ENCODE data around the gene DTNA. TPM values are rescaled to one million over a fixed set of nuclear protein-coding genes. Genes with fewer than 3 reads are reported as not detected.

Gene DTNA
- total and polyA plus RNA-seq, 2 of the 8 experiments (the other 6 are each of a cell fraction or from before 2014, with no cell fraction given) = 30.2 to 32.7 TPM

DNA sequence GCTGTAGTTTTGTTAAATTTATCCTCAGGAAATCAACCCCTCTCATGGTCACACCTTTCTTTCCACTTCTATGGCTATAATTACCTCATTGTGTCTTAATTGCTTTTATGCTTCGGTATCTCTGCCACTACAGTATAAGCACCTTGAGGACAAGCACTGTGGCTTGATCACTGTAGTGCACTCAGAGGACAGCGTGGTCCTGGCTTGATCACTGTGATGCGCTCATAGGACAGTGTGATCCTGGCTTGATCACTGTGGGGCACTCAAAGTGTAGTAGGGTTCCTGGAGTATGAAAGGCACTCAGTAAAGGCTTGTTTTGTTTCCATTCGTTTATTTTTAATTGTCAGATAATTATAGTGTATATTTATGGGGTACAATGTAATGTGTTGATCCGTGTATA, 44.2 kb downstream of the DTNA start:
- Histone ChIP-seq H2BK120ac (replicated peaks; ENCODE audit: low read depth, low read length) (no peak overlapping the region), H2AK5ac (ENCODE audit: low read depth, low read length) (no peak overlapping the region; the same call in 1 of the 2 replicates), H4K8ac (ENCODE audit: extremely low read depth, insufficient read depth, low read length) (no peak overlapping the region), H2BK12ac (ENCODE audit: low read depth, low read length) (no peak overlapping the region; the same call in 1 of the 2 replicates), H3K56ac (replicated peaks; ENCODE audit: insufficient read length, low read depth, low read length) (no peak overlapping the region), H3K23me2 (ENCODE audit: low read depth, low read length) (no peaks in the 10 kb centered on the region), H3K4me2 (ENCODE audit: insufficient read depth in 1 of 2, low read depth in 2 of 2, low read length in 2 of 2) (no peak overlapping the region), H2AFZ (ENCODE audit: low read length) (no peak overlapping the region), H4K20me1 (replicated peaks in 1 of 2; ENCODE audit: control insufficient read depth in 1 of 2, insufficient read depth in 2 of 2, low read length in 2 of 2) (no peaks in the 10 kb centered on the region), H3K36me3 (ENCODE audit: control insufficient read depth in 2 of 4, insufficient read depth in 4 of 4, low read length in 3 of 4) (no peaks in the 10 kb centered on the region; a peak in 1 of 8 replicates), H3K14ac (ENCODE audit: insufficient read length) (no peak overlapping the region), H3K4ac (replicated peaks; ENCODE audit: insufficient read length, low read depth, low read length) (no peak overlapping the region), H3K4me1 (replicated peaks in 1 of 4; ENCODE audit: control insufficient read depth in 3 of 4, insufficient read depth in 4 of 4, low read length in 3 of 4) (no peaks in the 10 kb centered on the region; a peak in 2 of 7 replicates), H4K91ac (replicated peaks; ENCODE audit: insufficient read length, low read length) (no peak overlapping the region), H3K9ac (replicated peaks in 1 of 4; ENCODE audit: extremely low read depth in 1 of 4, low read depth in 3 of 4, low read length in 3 of 4) (no peak overlapping the region), H3K79me2 (ENCODE audit: control insufficient read depth in 1 of 2, insufficient read depth in 2 of 2, low read length in 2 of 2) (no peaks in the 10 kb centered on the region), H3K18ac (ENCODE audit: extremely low read depth, low read length) (no peak overlapping the region), H2BK15ac (ENCODE audit: low read length) (no peak overlapping the region), H3K23ac (ENCODE audit: insufficient read length) (no peak overlapping the region), H3K4me3 (ENCODE audit: extremely low read depth in 1 of 4, insufficient read depth in 2 of 4, low read depth in 3 of 4, low read length in 4 of 4) (no peak overlapping the region), H4K5ac (ENCODE audit: insufficient read length, low read depth, low read length) (no peak overlapping the region), H3K27me3 (replicated peaks in 1 of 4; ENCODE audit: control insufficient read depth in 3 of 4, extremely low read depth in 1 of 4, insufficient read depth in 3 of 4, low read length in 3 of 4) (no peaks in the 10 kb centered on the region), H2BK5ac (ENCODE audit: low read depth, low read length) (no peak overlapping the region), H3K9me3 (ENCODE audit: insufficient read depth in 2 of 2, low read depth in 1 of 2, low read length in 1 of 2) (peaks cover 0 to 6% of the 10 kb centered on the region in 2 experiments; a peak in 2 of 4 replicates), H3K27ac (ENCODE audit: low read depth, low read length) (no peak overlapping the region), H2BK20ac (ENCODE audit: low read length) (0 out of 2 replicates have a peak overlapping the region, but pooled peaks have one; percentile 36), H3K79me1 (ENCODE audit: low read depth, low read length) (no peaks in the 10 kb centered on the region)
- 88% methylated on average over 5 of the region's 5 CpGs; no CpG with 5 or more reads in 1 of the 2 experiments for whole genome bisulfite sequencing, 2 experiments (ENCODE audit: extremely low coverage in 1 of 2, insufficient coverage in 1 of 2, insufficient read length in 1 of 2, insufficient replicate concordance in 2 of 2, low coverage in 1 of 2, low lambda C conversion rate in 2 of 2, missing lambda C conversion rate in 1 of 2)
- DNase-seq (ENCODE audit: low read depth in 1 of 2, low spot score in 2 of 2) = no peak
- ChIA-PET POLR2A (ENCODE audit: partially characterized antibody) (no interaction called here), CTCF (ENCODE audit: partially characterized antibody) (interaction anchor here (1.0 to 3.1 kb wide), 3 partner anchors 9 to 24 kb away, joined by 6 to 14 read pairs (median 10); no protein-coding TSS in a partner anchor)
- TF ChIP-seq MAFK (IDR thresholded peaks at IDR 0.05; ENCODE audit: low read depth, low read length) (no peak), NRF1 (IDR thresholded peaks at IDR 0.05; ENCODE audit: low read depth, low read length) (no peak), POLR2A (IDR thresholded peaks at IDR 0.05; ENCODE audit: control extremely low read depth in 1 of 2, low read depth in 2 of 2, low read length in 2 of 2) (no peak)
- FAIRE-seq = no peak
